ENCODE measurements around the gene PPP1R10. TPM values are rescaled to one million over a fixed set of nuclear protein-coding genes. Genes with fewer than 3 reads are reported as not detected.
A peak's percentile ranks its signal among the peaks of the same experiment; 100 is the strongest.

The PPP1R10 gene
- total and polyA plus RNA-seq, 2 of the 13 experiments (the other 11 are each of a cell fraction or from before 2014, with no cell fraction given) = 26.3 to 38.4 TPM

- no TSS peak for BruUV-seq (replicated peaks)
- Histone ChIP-seq H3K79me2 (ENCODE audit: insufficient read depth, low read length) (peaks cover 39% of the 10 kb centered on the region), H3K27ac (ENCODE audit: extremely low read length, insufficient read depth, low read length) (peak overlapping the region; percentile 98), H4K20me1 (ENCODE audit: insufficient read depth, low read length) (peaks cover 12% of the 10 kb centered on the region), H3K36me3 (replicated peaks in 1 of 2; ENCODE audit: control insufficient read depth in 1 of 2, insufficient read depth in 2 of 2, low read length in 2 of 2) (peaks cover 2 to 11% of the 10 kb centered on the region in 2 experiments), H3K9me3 (ENCODE audit: low read length) (no peaks in the 10 kb centered on the region), H2AFZ (ENCODE audit: low read length) (no peak overlapping the region), H3K4me3 (replicated peaks in 1 of 3; ENCODE audit: insufficient read depth in 1 of 3, low read depth in 2 of 3, low read length in 3 of 3) (peak overlapping the region; percentile 13 to 87 (median 19); a peak in 3 of 6 replicates), H3K4me2 (ENCODE audit: low read depth, low read length) (peak overlapping the region; percentile 88), H3K9ac (ENCODE audit: insufficient read depth, low read depth, low read length) (peak overlapping the region; percentile 100), H3K27me3 (ENCODE audit: control insufficient read depth in 1 of 2, insufficient read depth in 2 of 2, low read length in 2 of 2) (no peaks in the 10 kb centered on the region; a peak in 1 of 5 replicates), H3K4me1 (ENCODE audit: insufficient read depth, low read length) (peaks cover 30% of the 10 kb centered on the region)
- ChIA-PET CTCF (ENCODE audit: low intra/inter-chr PET ratio, low total read pairs) (no interaction called here), POLR2A (interaction anchor here (0.6 to 4.8 kb wide), 46 partner anchors 11 to 1208 kb away, joined by 3 to 172 read pairs (median 4); partner anchors contain the start of genes ABCF1, ATAT1, C6orf136 and DHX16)
- no peak for FAIRE-seq
- in situ Hi-C loops (cut with HindIII; ENCODE audit: extremely low pct_ligation_motif_present, low pct_unique_long_range_greater_than_20kb) (no loop called here), intact Hi-C loops (cut with micrococcal nuclease; ENCODE audit: unreplicated experiment) (no loop called here)
- no peak for DNase-seq (ENCODE audit: low spot score)
- 77% methylated on average over 8 of the region's 8 CpGs for WGBS (ENCODE audit: low lambda C conversion rate)
- no peak for ATAC-seq
- TF ChIP-seq POLR2G (IDR thresholded peaks at IDR 0.05; ENCODE audit: low read depth, low read length) = peak; percentile 92
- TF ChIP-seq ZNF746 (CRISPR knock-in tag; IDR thresholded peaks at IDR 0.05) = no peak
- no peak for TF ChIP-seq ZNF841 (CRISPR knock-in tag; IDR thresholded peaks at IDR 0.05; ENCODE audit: borderline replicate concordance)
- no peak for TF ChIP-seq SUZ12 (IDR thresholded peaks at IDR 0.05; ENCODE audit: low read depth, low read length)
- TF ChIP-seq ZNF674 (CRISPR knock-in tag; IDR thresholded peaks at IDR 0.05; ENCODE audit: low read depth) = no peak
- TF ChIP-seq ZFP1 (CRISPR knock-in tag; IDR thresholded peaks at IDR 0.05) = no peak
- no peak for TF ChIP-seq ZNF7 (CRISPR knock-in tag; IDR thresholded peaks at IDR 0.05)
- TF ChIP-seq GPBP1L1 (CRISPR knock-in tag; IDR thresholded peaks at IDR 0.05) = no peak
- TF ChIP-seq, protein P1, sequence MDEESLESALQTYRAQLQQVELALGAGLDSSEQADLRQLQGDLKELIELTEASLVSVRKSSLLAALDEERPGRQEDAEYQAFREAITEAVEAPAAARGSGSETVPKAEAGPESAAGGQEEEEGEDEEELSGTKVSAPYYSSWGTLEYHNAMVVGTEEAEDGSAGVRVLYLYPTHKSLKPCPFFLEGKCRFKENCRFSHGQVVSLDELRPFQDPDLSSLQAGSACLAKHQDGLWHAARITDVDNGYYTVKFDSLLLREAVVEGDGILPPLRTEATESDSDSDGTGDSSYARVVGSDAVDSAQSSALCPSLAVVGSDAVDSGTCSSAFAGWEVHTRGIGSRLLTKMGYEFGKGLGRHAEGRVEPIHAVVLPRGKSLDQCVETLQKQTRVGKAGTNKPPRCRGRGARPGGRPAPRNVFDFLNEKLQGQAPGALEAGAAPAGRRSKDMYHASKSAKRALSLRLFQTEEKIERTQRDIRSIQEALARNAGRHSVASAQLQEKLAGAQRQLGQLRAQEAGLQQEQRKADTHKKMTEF (CRISPR knock-in tag; IDR thresholded peaks at IDR 0.05) = no peak
- TF ChIP-seq, protein P2, sequence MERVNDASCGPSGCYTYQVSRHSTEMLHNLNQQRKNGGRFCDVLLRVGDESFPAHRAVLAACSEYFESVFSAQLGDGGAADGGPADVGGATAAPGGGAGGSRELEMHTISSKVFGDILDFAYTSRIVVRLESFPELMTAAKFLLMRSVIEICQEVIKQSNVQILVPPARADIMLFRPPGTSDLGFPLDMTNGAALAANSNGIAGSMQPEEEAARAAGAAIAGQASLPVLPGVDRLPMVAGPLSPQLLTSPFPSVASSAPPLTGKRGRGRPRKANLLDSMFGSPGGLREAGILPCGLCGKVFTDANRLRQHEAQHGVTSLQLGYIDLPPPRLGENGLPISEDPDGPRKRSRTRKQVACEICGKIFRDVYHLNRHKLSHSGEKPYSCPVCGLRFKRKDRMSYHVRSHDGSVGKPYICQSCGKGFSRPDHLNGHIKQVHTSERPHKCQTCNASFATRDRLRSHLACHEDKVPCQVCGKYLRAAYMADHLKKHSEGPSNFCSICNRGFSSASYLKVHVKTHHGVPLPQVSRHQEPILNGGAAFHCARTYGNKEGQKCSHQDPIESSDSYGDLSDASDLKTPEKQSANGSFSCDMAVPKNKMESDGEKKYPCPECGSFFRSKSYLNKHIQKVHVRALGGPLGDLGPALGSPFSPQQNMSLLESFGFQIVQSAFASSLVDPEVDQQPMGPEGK (CRISPR knock-in tag; IDR thresholded peaks at IDR 0.05) = no peak
- TF ChIP-seq, protein P3, sequence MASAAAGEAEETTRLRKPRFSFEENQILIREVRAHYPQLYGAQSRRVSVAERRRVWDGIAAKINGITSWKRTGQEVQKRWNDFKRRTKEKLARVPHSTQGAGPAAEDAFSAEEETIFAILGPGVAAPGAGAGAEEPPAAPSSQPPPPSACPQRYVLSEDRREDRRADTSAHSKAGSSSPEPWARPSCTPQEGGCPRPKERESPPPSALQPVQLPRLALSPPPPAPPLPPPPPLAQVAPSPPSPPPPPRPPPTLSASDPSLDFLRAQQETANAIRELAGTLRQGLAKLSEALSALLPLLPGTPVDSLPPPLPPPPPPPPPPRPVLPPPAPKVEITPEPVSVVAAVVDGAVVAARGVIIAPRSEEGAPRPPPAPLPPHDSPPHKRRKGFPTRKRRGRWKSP (CRISPR knock-in tag; IDR thresholded peaks at IDR 0.05) = no peak
- TF ChIP-seq ZNF709 (CRISPR knock-in tag; IDR thresholded peaks at IDR 0.05) = peak; percentile 39; the same call in 1 of the 2 replicates
- no peak for TF ChIP-seq DR1 (CRISPR knock-in tag; IDR thresholded peaks at IDR 0.05)
- no peak for TF ChIP-seq PCBP2 (optimal IDR thresholded peaks at IDR 0.05; ENCODE audit: low read depth, low read length, poor library complexity, severe bottlenecking)
- TF ChIP-seq NCOA5 (CRISPR knock-in tag; IDR thresholded peaks at IDR 0.05) = no peak
- no peak for TF ChIP-seq FOXA3 (CRISPR knock-in tag; IDR thresholded peaks at IDR 0.05)
- peak; percentile 46; the same call in 1 of the 2 replicates for TF ChIP-seq REPIN1 (CRISPR knock-in tag; IDR thresholded peaks at IDR 0.05; ENCODE audit: borderline replicate concordance, low read depth)
- TF ChIP-seq, protein P4, sequence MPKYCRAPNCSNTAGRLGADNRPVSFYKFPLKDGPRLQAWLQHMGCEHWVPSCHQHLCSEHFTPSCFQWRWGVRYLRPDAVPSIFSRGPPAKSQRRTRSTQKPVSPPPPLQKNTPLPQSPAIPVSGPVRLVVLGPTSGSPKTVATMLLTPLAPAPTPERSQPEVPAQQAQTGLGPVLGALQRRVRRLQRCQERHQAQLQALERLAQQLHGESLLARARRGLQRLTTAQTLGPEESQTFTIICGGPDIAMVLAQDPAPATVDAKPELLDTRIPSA (CRISPR knock-in tag; IDR thresholded peaks at IDR 0.05; ENCODE audit: borderline replicate concordance) = no peak
Measured at GRCh38 chr6:30614044-30614842, 2.8 kb downstream of the PPP1R10 start.
